GM18868 (cell line): ENCODE data around the gene HIGD2B.
"Not testable (repeated sequence)": the region's sequence is repeated elsewhere in the genome, so short reads cannot be mapped to it uniquely, and the experiment has no call there.

ENCODE experiments used
- ATAC-seq: cut with Tn5 transposase; IDR thresholded peaks from one replicate; pipeline ENCODE4 v1.9.1; 2021; ENCODE audit warnings: mild to moderate bottlenecking, moderate library complexity; ENCODE audit not compliant: unreplicated experiment

The HIGD2B gene

DNA sequence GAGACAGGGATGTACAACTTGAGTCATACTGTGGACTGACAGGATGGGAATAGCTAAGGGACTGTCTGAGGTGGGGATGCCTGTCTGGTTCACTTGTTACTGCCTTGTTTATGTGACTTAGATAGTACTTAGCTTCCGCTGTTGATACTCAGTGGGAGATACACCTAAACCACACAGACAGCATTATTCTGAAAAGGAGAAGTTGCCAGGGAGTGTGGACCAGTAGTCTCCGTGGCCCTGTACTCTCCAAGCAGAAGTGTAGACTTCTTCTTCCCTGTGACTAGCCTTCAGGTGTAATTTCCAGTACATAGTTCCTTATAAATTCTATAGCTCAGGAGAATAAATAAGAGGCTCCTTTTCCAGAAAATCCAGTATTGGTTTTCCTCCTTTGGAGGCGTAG is 5.1 kb downstream of the HIGD2B start:
- no peak for ATAC-seq

DNA sequence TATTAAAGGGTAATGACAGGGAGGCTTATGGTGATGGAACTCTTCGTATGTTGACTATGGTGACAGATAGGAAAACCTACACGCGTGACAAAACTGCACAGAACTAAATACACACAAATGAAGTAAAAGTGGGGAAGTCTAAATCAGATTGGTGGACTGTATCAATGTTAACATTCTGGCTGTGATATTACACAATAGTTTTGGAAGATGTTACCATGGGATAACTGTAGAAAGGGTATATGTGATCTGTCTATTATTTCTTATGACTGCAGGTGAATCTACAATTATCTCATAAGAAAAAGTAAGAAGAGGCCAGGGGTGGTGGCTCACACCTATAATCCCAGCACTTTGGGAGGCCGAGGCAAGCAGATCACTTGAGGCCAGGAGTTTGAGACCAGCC is 9.1 kb downstream of the HIGD2B start:
- ATAC-seq: no peak

DNA sequence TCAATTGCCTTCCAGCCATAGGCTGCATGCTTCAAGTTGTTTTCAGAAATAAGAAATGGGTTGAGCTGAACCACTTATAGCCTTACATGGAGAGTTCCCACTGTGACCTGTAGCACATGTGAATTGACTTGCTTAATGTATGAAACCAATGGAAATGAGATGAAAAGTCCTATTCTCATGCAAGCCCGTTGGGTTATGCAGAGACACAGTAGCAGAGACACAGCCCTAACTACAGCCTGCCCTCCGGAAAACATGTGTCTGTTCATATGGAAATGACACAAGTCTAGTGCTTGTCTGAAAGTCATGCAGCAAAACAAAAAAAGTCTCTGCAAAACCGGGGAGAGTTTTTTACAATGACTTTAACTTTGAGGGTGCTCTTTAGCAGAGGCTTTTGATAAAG is 14.5 kb downstream of the HIGD2B start:
- no peak for ATAC-seq

DNA sequence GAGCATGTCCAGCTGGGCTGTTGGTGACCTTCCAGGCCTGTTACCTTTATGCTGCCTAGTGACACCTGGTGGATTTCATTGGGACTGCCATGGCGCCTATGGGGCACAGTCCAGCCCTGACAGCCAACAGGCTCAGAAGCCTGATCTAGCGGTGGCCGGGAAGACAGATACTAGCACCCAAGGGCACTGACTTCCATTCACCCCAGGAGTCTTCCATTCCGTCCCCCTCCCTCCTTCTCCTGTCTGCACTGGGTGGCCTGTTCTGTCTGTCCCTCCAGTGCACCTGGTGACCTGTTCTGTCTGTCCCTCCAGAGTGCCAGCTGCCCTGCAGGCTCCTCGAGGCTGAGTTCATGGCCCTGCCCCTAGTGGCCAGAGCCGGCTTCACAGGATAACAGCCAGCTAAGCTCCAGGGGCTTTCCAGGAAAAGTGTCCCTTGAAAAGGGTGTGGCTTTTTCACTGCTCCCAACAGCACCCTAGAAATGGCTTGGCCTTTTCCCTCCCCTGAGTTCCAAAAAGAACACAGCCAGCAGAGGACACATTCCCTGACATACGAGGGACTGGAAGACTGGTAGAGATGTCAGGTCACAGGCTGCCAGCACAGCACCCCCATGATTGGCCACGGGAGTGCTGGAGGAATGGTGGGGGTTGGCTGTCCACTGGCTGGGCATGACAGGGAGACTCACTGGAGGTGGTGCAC is 15.2 kb downstream of the HIGD2B start:
- peak; percentile 80 for ATAC-seq

DNA sequence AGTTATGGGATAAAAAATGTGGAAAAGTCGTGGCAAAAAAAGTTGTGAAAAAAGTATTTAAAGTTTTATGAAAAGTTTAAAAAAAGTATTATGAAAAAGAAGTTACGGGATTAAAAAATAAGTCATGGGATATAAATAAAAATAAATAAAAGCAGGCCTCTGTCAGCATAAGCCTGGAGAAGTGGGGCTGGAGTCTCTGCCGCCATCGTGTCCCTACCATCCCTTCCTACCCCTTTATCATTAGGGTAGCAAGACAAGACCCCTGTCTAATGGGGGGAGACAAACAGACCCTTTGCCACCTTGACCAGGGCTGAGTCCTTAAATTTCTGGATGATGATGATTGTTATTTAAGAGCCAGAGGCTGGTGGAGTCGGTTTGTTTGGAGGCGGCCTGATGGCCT is 16.2 kb downstream of the HIGD2B start:
- not testable (repeated sequence) for ATAC-seq

DNA sequence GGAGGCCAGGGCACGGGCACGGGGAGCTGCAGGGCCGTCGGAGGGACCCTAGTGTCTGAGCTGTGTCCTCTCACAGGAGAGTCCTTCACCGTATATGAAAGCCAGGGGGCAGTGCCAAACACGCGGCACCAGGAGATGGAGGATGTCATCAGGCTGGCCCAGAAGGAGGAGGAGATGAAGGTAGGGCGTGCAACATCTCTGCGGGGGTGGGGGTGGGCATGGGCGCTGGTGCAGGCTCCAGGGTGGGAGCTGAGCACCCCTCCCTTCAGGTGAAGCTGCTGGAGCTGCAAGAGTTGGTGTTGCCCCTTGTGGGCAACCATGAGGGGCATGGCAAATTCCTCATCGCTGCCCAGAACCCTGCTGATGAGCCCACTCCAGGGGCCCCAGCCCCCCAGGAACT is 20.3 kb downstream of the HIGD2B start:
- ATAC-seq: not testable (repeated sequence)

DNA sequence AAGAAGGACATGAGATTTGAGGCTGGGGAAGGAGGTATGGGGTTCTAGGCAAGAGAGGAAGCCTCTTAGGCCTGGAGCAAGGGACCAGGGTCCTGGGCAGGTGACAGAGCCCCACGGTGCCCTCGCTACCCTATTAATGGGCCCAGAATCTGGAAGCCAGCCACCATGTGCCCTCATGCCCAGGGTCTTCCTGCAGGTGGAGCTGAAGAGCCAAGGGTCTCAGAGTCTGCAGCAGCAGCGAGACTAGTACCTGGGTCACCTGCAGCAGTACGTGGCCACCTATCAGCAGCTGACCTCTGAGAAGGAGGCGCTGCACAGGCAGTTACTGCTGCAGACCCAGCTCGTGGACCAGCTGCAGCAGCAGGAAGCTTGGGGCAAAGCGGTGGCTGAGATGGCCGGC is 22.1 kb downstream of the HIGD2B start:
- ATAC-seq: not testable (repeated sequence)

DNA sequence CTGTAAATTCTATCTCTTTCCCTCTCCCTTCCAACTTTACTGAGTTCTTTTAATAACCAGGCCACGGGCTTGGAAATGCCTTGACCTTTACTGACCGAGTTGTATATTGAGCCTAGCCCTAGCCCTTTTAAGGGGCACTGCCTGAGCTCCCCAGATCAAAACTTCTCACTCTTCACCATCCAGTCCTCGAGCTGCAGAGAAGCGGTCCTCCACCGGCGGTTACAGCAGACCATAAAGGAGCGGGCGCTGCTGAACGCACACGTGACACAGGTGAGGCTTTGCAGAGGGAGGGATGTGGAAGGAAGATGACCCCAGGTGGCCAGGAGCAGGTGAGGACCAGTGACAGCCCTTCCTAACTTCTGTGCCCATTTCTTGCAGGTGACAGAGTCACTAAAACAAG is 24.9 kb downstream of the HIGD2B start:
- not testable (repeated sequence) for ATAC-seq

DNA sequence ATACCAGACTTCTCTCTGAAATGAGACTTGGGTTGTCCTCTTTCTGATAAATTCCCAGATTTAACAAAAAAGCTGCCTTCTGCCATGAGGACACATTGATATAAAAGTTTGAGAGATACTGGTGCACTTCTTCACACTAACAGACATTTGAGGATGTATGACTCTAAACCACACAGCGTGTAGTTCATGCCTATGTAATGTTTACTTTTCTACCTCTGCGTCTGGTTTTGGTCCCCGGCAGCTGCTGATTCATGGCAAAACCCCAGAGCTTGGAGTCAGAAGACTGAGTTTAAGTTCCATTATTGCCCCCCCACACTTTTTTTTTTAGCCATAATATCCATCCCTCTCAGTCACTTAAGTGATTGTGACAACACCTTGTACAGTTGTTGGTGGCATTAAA is 30.0 kb downstream of the HIGD2B start:
- not testable (repeated sequence) for ATAC-seq

DNA sequence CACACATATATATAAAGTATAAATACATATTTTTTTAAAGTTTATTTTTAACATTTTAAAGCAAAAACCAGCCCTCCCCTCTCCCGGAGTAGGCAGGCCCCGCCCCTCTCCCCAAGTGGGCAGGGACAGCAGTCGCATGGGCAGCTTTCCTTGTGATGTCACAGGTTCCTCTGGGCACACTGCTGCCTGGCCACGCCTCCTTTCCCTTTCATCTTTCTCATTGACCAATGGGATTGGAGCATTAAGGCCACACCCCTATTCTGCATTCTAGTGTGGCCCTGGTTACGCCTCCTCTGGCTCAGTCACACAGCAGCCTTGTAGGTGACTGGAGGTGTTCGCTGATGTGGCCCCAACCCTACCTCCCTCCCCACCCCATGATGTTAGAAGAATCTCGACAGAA is 31.6 kb downstream of the HIGD2B start, which contains the start of gene GOLGA6B:
Gene GOLGA6B, plus strand, starts transcription at position 301 of the 400 bp plus-strand sequence. Its CDS starts 41 bp downstream, at position 342.
- ATAC-seq: not testable (repeated sequence)

DNA sequence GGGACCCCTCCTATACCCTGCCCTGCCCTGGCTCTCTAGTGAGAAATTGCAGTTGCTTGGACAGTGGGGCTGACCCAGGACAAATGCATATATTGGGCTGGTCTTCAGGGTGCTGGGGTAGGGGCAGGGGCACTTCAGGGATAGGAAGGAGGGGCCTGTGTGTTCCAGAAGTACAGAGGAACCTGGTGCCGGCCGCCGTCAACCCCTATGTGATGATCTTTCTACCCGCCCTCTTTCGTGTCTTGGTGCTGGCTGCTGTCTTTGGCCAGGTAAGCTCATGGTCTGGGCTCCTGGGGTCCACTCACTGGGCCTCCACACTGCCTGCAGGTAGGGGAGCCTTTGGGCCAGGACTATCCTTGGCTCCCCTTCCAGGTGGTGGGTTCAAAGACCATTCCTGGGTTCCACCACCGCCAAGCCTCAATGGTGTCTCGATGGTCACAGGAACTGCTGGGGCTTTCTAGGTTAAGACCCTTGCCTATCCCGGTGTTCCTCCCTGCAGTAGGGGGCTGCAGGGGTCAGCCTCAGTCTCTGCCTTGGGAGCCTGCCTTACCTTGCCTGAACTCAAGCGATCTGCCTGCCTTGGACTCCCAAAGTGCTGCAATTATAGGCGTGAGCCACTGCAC is 37.2 kb downstream of the HIGD2B start:
- ATAC-seq: not testable (repeated sequence)

DNA sequence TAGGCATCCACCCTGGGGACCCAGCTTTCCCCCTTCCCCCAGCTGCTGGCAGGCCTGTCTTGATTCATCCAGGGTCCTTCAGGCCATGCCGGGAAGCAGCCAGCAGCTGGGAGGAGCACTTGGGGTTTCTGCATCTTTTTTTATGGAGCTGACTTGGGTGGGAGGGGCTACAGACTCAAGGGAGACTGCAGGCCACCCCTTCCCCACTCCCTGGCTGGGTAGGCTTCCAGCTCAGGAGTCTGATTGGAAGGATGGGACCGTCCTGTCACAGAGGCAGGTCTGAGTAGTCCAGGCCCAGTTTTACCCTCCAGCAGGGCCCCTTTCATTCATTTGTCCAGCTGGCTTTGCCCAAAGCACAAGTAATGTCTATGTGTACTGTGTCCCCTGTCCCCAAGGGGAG is 43.7 kb downstream of the HIGD2B start:
- not testable (repeated sequence) for ATAC-seq

DNA sequence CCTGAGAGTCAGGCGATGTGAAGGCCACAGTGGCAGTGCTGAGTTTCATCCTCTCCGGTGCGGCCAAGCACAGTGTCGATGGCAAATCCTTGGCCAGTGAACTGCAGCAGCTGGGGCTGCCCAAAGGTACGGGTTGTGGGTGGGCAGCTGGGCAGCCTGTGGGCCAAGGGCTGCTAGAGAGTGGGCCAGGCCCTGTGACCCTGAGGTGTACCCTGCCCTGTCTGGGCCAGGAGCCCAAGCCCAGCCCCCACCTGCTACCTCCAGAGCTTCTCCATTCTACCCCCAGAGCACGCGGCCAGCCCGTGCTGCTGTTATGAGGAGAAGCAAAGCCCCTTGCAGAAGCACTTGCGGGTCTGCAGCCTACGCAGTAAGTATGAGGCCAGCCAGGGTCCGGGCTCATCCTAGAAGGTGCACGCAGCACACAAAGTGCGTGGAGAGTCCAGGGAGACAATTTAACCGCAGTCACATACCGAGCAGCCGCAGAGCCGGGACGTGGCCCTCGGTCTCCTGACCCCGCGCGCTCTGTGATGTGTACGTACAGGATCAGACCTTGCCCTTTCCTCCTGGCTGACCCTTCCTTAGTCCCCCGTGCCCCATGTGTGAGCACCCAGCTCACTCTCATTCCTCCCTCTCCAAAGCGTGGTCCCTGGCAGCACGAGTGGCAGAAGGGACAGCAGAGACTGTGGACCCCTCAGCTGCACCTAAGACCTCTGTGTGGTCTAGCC is 46.1 kb downstream of the HIGD2B start:
- not testable (repeated sequence) for ATAC-seq

DNA sequence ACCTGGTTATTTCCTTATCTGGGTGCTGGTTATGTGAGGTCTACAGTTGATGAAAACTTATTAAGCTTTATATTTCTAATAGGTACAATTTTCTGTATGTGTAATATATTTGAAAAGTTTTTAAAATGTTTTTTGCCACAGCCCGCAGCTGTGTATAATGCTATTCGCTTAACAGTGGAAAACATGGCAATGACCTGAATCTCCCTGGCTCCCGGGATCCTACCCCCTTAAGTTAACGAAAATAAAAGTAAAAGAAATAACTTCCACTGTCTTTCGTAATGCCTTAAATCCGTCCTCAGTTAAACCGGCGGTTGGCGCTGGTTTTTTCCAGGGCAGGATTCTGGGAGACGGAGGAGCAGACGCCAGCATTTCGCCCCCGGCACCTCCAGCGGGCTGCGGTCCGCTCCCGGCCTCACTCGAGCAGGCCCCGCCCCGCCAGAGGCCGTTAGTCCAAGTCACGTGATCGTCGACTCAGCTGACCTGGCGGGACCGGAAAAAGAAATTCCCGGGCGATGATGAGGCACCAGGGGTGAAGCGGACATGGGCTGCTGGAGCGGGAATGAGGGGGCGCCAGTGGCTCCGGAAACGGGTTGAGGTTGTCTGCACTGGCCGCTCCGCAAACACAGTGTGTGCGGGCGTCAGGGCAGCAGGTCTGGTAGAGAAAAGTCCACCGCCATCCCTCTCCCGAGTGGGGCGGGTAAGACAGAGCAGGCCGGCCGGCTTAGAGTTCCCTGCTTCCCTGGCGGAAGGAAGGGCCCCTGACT is 49.3 kb downstream of the HIGD2B start:
- peak; percentile 58 for ATAC-seq

DNA sequence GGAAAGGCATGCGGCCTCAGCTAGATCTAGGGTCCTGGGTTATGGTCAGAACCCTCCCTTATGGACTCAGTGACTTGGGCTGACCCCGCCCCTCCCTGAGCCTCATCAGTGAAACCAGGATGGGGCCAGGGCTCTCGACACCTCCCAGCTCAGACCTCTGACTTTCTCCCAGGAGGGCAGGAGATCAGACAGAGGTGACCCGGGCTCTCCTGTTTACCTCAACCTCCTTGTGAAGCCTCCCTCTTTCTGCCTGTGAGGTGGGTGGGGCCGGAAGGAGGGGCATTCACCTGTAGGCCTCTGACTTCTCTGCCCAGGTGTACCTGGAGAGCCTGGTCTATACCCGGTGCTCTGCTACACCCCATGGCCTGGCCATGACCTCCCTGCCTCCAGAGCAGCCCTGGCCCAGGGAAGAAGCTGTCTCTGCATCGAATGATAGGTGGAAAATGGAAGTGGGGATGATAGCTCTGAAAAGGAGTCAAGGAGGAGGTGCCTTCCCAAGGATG is 56.9 kb downstream of the HIGD2B start:
- ATAC-seq: not testable (repeated sequence)

DNA sequence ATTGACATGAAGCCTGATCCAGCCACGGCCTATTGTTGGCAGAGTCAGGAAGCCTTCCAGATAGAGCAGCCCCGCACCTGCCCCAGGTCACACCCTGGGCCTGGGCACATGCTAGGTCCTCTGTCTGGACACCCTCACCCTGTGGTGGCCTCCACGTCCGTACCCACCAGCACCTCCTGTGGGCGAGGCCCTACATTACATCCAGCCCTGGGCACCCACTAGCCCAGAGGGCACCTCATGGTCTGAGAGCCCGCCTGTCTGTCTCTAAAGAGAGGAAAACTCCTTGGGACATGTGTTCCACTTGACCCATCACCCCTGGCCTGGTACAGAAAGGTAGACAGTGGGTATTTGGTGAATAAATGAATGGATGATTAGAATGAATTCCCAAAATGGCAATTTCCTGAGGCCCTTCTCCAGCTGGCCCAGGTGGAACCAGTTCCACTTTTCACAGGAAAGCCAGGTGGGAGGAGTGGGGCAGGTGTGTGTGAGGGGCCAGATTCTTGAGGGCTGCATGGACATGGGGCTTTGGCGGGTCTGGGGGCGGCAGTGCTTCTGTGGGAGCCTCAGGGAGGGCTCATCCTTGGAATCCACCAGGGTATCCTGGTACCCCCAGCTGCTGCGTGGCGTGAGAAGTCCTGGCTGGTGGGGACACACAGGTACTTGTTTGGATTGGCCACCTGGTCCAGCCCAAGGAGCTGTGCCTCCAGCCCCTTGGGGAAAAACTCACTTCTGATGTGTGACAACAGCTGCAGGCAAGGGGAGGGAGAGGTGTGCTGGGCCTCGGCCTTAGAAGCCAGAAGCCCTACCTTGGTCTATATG is 57.5 kb downstream of the HIGD2B start:
- not testable (repeated sequence) for ATAC-seq

DNA sequence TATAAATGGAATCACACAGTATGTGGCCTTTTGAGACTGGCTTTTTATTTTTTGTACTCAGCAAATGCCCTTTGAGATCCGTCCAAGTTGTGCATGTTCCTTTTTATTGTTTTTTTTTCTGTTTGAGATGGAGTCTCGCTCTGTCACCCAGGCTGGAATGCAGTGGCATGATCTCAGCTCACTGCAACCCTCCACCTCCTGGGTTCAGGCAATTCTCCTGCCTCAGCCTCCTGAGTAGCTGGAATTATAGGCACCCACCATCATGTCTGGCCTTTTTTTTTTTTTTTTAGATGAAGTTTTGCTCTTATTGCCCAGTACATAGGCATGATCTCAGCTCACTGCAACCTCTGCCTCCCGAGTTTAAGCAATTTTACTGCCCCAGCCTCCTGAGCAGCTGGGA is 59.8 kb downstream of the HIGD2B start:
- ATAC-seq: not testable (repeated sequence)
